Measurements from ENCODE around the gene TEX52. TPM values are rescaled to one million over a fixed set of nuclear protein-coding genes. Genes with fewer than 3 reads are reported as not detected.
A peak's percentile ranks its signal among the peaks of the same experiment; 100 is the strongest.

Gene TEX52
- total and polyA plus RNA-seq, 2 donors (not counting 3 experiments of a cell fraction or from before 2014, with no cell fraction given) = not detected

DNA sequence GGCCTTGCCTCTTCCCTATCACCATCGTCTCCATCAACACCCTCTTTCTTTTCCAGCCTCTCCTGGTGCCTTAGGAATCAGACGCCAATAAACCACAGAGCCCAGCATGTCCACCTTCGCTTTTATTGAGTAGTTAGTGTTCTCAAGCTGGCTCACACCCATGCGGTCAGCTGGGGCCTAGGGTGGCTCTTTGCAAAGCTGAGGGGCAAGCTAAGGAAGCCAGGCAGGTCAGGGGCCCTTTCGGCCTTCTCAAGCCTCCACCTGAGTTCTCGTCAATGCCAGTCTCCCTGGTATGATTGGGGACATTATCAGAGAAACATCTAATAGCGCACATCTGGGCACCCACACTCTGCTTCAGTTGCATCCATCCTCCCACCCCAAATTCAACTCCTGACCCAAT lies 737 bp upstream of the TEX52 start:
- ChIA-PET POLR2A (no interaction called here), CTCF (interaction anchor here (1.1 to 3.2 kb wide), 5 partner anchors 8 to 184 kb away, joined by 3 to 14 read pairs (median 4); partner anchors contain the start of genes FOXM1 and RHNO1)
- DNase-seq (ENCODE audit: low read depth, low spot score) = no peak
- H4K20me1 ChIP-seq (replicated peaks; ENCODE audit: control insufficient read depth, extremely low read depth, insufficient read depth, low read length) = no peaks in the 10 kb centered on the region
- H3K79me2 ChIP-seq (ENCODE audit: control insufficient read depth, insufficient read depth, low read length) = no peaks in the 10 kb centered on the region
- FAIRE-seq = no peak
- H3K36me3 ChIP-seq (ENCODE audit: control insufficient read depth in 2 of 2, extremely low read depth in 1 of 2, insufficient read depth in 2 of 2, low read length in 2 of 2) = peaks cover 2 to 8% of the 10 kb centered on the region in 2 experiments
- no peak overlapping the region for H2AFZ ChIP-seq (ENCODE audit: low read depth, low read length)
- no peaks in the 10 kb centered on the region for H3K9me3 ChIP-seq (replicated peaks; ENCODE audit: control insufficient read depth, insufficient read depth, low read length)
- TF ChIP-seq FOS (IDR thresholded peaks at IDR 0.05; ENCODE audit: borderline replicate concordance, insufficient read depth, low read length) = no peak
- no peak for TF ChIP-seq MYC (IDR thresholded peaks at IDR 0.05; ENCODE audit: low read depth, low read length)
- TF ChIP-seq EZH2 (IDR thresholded peaks at IDR 0.05; ENCODE audit: borderline replicate concordance, low read depth, low read length, severe bottlenecking) = no peak
- TF ChIP-seq POLR2A (IDR thresholded peaks at IDR 0.05; ENCODE audit: low read depth, low read length) = no peak
- no peak for TF ChIP-seq GATA2 (IDR thresholded peaks at IDR 0.05; ENCODE audit: insufficient read depth, insufficient read length, low read depth, low read length)
- no peak for TF ChIP-seq POLR2AphosphoS5 (IDR thresholded peaks at IDR 0.05; ENCODE audit: insufficient read depth, low read depth, low read length)
- TF ChIP-seq, protein P1, sequence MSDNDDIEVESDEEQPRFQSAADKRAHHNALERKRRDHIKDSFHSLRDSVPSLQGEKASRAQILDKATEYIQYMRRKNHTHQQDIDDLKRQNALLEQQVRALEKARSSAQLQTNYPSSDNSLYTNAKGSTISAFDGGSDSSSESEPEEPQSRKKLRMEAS (IDR thresholded peaks at IDR 0.05; ENCODE audit: insufficient read depth, insufficient read length) = no peak
- TF ChIP-seq, protein P2, sequence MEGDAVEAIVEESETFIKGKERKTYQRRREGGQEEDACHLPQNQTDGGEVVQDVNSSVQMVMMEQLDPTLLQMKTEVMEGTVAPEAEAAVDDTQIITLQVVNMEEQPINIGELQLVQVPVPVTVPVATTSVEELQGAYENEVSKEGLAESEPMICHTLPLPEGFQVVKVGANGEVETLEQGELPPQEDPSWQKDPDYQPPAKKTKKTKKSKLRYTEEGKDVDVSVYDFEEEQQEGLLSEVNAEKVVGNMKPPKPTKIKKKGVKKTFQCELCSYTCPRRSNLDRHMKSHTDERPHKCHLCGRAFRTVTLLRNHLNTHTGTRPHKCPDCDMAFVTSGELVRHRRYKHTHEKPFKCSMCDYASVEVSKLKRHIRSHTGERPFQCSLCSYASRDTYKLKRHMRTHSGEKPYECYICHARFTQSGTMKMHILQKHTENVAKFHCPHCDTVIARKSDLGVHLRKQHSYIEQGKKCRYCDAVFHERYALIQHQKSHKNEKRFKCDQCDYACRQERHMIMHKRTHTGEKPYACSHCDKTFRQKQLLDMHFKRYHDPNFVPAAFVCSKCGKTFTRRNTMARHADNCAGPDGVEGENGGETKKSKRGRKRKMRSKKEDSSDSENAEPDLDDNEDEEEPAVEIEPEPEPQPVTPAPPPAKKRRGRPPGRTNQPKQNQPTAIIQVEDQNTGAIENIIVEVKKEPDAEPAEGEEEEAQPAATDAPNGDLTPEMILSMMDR (IDR thresholded peaks at IDR 0.05; ENCODE audit: extremely low read depth in 1 of 2, insufficient read depth in 1 of 2, low read depth in 1 of 2, low read length in 2 of 2) = no peak
- TF ChIP-seq JUN (IDR thresholded peaks at IDR 0.05; ENCODE audit: borderline replicate concordance, insufficient read depth, insufficient read length, low read depth) = no peak
- dilution Hi-C loops (cut with MboI; ENCODE audit: extremely low pct_ligation_motif_present, low sequenced_read_pairs) (no loop called here), intact Hi-C loops (cut with micrococcal nuclease) (no loop called here)
- no peaks in the 10 kb centered on the region for H3K9me1 ChIP-seq (replicated peaks; ENCODE audit: control insufficient read depth, extremely low read depth, insufficient read depth, low read length)
- H3K27ac ChIP-seq (ENCODE audit: insufficient read depth, low read depth, low read length) = no peak overlapping the region
- H3K9ac ChIP-seq (replicated peaks; ENCODE audit: extremely low read depth, insufficient read depth, low read length) = no peak overlapping the region
- H3K4me1 ChIP-seq (ENCODE audit: control insufficient read depth, extremely low read depth, insufficient read depth, low read length) = no peaks in the 10 kb centered on the region
- H3K4me3 ChIP-seq (replicated peaks in 1 of 3; ENCODE audit: insufficient read depth in 1 of 3, low read depth in 1 of 3, low read length in 3 of 3) = no peak overlapping the region
- BruUV-seq (replicated peaks) = TSS peak; percentile 48
- no peak overlapping the region for H3K4me2 ChIP-seq (ENCODE audit: insufficient read depth, low read length)
- no peaks in the 10 kb centered on the region for H3K27me3 ChIP-seq (ENCODE audit: control insufficient read depth in 2 of 2, insufficient read depth in 2 of 2, low read length in 2 of 2)

Measured in endothelial cell of umbilical vein (primary cell).